Kidney epithelial cell (primary cell): Measurements from ENCODE around the gene ZBTB38. TPM values are rescaled to one million over a fixed set of nuclear protein-coding genes. Genes with fewer than 3 reads are reported as not detected.

Source experiments
- DNase-seq: peaks from one replicate; pipeline ENCODE4 v3.0.0-alpha.2; 2010; ENCODE audit warnings: low read depth
- H3K27me3 ChIP-seq: 2 replicates; pipeline ENCODE4 v1.6.0; 2011; ENCODE audit warnings: low read length; ENCODE audit not compliant: control insufficient read depth, insufficient read depth
- H3K36me3 ChIP-seq: 2 replicates; pipeline ENCODE4 v1.5.1; 2011; ENCODE audit warnings: low read length; ENCODE audit not compliant: control insufficient read depth, insufficient read depth
- H3K4me3 ChIP-seq: 2 replicates; pipeline ENCODE4 v1.5.1; 2011; ENCODE audit warnings: low read depth, mild to moderate bottlenecking, control low read depth, low read length
- total RNA-seq: library from RNA; depleted of rRNA; stranded (reverse); fragments of >200 nt; gene quantifications from 2 replicates; pipeline ENCODE4 v1.2.3, GENCODE V29; 2015
- TF ChIP-seq, protein P1 (sequence below): IDR thresholded peaks from 2 replicates; pipeline ENCODE4 v1.5.1; 2011; ENCODE audit warnings: mild to moderate bottlenecking, moderate library complexity, low read length, control low read depth, inconsistent platforms; ENCODE audit not compliant: insufficient read depth, poor library complexity, severe bottlenecking

The ZBTB38 gene
- total RNA-seq, 1 donor from 2014 or later: 87.0 TPM

DNA sequence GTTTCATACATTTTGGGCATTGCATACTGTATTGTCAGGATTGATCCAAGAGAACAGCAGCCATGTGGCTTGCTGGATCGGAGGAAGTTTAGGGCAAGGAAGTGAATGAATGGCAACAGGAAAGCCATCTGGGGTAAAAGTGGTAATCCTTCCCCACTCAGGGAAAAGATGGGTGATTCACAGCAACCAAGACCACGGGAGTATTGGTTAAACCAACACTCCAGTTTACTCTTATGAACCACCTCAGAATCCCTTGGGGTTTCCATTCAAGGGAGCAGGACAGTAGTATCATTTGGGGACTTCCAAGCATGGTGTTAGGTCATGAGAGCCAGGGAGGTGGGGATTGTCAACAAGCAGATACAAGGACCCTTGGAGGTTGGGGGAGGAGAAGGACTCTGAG lies 25.2 kb upstream of the ZBTB38 start:
- DNase-seq: no peak
- TF ChIP-seq, protein P1, sequence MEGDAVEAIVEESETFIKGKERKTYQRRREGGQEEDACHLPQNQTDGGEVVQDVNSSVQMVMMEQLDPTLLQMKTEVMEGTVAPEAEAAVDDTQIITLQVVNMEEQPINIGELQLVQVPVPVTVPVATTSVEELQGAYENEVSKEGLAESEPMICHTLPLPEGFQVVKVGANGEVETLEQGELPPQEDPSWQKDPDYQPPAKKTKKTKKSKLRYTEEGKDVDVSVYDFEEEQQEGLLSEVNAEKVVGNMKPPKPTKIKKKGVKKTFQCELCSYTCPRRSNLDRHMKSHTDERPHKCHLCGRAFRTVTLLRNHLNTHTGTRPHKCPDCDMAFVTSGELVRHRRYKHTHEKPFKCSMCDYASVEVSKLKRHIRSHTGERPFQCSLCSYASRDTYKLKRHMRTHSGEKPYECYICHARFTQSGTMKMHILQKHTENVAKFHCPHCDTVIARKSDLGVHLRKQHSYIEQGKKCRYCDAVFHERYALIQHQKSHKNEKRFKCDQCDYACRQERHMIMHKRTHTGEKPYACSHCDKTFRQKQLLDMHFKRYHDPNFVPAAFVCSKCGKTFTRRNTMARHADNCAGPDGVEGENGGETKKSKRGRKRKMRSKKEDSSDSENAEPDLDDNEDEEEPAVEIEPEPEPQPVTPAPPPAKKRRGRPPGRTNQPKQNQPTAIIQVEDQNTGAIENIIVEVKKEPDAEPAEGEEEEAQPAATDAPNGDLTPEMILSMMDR: no peak
- Histone ChIP-seq H3K27me3 (no peaks in the 10 kb centered on the region), H3K4me3 (no peak overlapping the region), H3K36me3 (no peaks in the 10 kb centered on the region)

DNA sequence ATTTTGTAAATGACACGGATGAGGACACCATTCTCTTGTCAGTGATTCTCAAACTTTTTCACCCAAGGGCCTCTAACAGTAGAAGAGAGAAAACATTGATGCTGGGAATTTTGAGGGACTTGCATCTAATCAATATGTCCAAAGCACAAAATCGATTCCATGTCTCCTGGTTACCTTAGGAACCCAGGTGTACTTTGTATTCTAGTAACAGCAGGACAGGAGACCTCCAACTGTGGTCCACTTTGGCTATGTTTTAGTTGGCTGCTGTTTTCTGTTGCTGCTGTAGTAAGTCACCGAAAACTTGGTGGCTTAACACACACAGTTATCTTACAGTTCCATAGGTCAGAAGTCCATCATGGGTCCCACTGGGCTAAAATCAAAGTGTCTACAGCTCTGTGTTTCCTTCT lies 24.4 kb upstream of the ZBTB38 start:
- DNase-seq: no peak

DNA sequence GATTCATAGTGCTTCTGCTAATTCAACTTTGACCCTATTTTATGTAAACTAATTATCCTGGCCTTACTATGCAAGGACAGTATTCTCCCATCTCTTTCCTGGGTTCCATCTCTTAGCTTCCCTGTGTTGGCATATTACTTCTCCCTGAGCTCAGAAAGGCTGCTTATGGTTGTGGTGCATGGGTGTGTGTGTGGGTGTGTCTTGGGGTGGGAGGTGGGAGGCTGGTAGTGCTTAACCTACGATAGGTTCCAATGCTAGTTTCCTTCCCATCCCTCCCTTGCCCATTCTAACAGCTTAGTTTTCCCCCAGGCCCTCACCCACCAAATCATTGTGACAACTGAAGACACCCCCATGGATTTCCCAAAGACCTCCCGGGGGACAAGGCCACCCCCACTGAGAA lies 22.8 kb upstream of the ZBTB38 start:
- TF ChIP-seq, protein P1: no peak
- Histone ChIP-seq H3K4me3 (no peak overlapping the region), H3K36me3 (no peaks in the 10 kb centered on the region), H3K27me3 (no peaks in the 10 kb centered on the region)
- no peak for DNase-seq

More for the DNA sequence above, 24.4 kb upstream of the ZBTB38 start:
- TF ChIP-seq, protein P1: no peak
- H3K36me3 ChIP-seq: no peaks in the 10 kb centered on the region
- H3K27me3 ChIP-seq: no peaks in the 10 kb centered on the region
- H3K4me3 ChIP-seq: no peak overlapping the region

DNA sequence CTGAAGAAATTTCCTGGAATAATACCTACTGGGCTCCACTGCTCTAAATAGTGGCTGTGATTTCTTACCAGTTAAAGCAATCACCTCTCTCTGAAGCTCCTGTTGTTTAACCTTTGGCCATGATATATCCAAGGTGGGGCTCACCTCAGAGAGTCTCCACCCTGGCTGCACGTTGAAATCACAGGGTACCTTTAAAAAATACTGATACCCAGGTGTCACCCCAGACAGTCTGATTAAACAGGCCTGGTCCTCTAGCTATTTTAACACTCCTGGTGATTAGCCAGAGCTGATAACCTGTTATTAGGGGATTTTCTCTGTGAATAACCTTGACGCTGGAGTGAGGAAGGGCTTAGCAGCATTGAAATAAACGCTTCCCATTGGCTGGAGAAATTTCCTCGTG lies 22.3 kb upstream of the ZBTB38 start:
- H3K4me3 ChIP-seq: no peak overlapping the region
- TF ChIP-seq, protein P1: no peak
- H3K36me3 ChIP-seq: no peaks in the 10 kb centered on the region
- DNase-seq: no peak
- no peaks in the 10 kb centered on the region for H3K27me3 ChIP-seq

DNA sequence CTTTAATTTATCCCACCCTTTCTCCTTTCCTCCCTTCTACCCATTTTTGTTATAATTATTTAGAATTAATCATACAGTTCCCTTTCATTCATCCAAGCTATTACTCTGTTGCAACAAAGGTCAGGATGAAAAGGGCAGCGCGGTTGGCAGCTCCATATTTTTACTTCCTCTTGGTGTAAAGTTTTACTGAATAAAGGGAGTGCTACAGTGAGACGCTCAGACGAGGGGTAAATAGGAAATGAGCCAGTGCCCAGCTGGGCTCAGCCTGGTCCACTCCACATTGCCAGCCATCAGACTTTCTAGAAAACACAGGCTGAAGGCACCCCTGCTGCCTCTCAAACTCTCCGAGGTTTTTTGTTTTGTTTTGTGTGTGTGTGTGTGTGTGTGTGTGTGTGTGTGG lies 21.9 kb upstream of the ZBTB38 start:
- Histone ChIP-seq H3K27me3 (no peaks in the 10 kb centered on the region), H3K4me3 (no peak overlapping the region), H3K36me3 (no peaks in the 10 kb centered on the region)
- no peak for DNase-seq
- TF ChIP-seq, protein P1: no peak

DNA sequence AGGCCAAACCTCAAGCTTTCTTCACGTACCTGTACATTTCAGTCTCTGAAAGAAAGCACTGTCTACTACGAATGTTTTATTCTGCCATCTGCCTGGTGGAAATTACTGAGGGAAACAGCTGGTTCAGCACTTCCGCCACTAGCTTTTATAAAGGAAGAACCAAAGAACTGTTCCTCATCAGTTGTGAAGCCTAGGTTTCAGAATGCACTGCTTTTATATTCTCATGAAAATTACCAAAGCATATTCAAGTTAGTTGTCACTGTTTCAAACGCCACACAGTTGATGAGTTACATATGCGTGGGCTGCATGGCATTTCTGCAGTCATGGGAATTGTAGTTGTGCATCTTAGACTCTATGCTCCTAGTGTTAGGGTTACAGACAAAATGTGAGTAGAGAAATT lies 21.5 kb upstream of the ZBTB38 start:
- TF ChIP-seq, protein P1: no peak
- Histone ChIP-seq H3K27me3 (no peaks in the 10 kb centered on the region), H3K36me3 (no peaks in the 10 kb centered on the region), H3K4me3 (no peak overlapping the region)
- DNase-seq: no peak
